Measurements from ENCODE around the gene ANLN. TPM values are rescaled to one million over a fixed set of nuclear protein-coding genes. Genes with fewer than 3 reads are reported as not detected.

Gene ANLN
- polyA plus RNA-seq, 1 donor (not counting 4 experiments of a cell fraction or from before 2014, with no cell fraction given): 65.8 TPM

DNA sequence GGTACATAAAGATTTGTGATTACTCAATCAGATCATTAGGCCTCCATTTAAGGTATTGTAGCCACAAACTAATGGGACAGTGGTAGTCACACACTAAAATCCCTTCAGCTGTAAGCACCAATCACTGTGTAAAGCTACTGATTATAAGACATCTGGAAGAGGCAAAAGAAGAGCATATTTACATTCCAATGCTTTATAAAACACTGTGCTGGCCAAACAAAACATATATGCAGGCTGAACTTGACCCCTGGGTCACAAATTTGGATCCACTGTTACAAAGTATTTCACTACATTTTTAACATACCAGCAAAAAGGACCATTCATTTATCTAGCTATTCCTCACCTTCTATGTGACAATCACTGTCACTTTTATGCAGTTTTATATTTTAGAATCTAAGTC, 41.4 kb upstream of the ANLN start:
- Histone ChIP-seq H3K9me1 (ENCODE audit: control insufficient read depth, extremely low read depth, insufficient read depth, low read length) (no peaks in the 10 kb centered on the region), H3K4me1 (ENCODE audit: control insufficient read depth, extremely low read depth, insufficient read depth, low read length) (no peaks in the 10 kb centered on the region), H3K79me2 (ENCODE audit: control insufficient read depth, insufficient read depth, low read length) (no peaks in the 10 kb centered on the region), H3K4me3 (ENCODE audit: control insufficient read depth in 2 of 3, extremely low read depth in 1 of 3, insufficient read depth in 2 of 3, low read depth in 1 of 3, low read length in 3 of 3) (no peak overlapping the region), H3K4me2 (ENCODE audit: control insufficient read depth, extremely low read depth, insufficient read depth, low read depth, low read length) (no peak overlapping the region), H3K27me3 (ENCODE audit: control insufficient read depth, extremely low read depth, insufficient read depth, low read length) (no peaks in the 10 kb centered on the region), H2AFZ (ENCODE audit: control insufficient read depth, low read length) (no peak overlapping the region), H4K20me1 (ENCODE audit: control insufficient read depth, extremely low read depth, insufficient read depth, low read length) (no peaks in the 10 kb centered on the region), H3K9ac (ENCODE audit: control insufficient read depth, extremely low read depth, insufficient read depth, low read length) (no peak overlapping the region), H3K27ac (ENCODE audit: control insufficient read depth, insufficient read depth, low read length) (no peak overlapping the region), H3K36me3 (ENCODE audit: control insufficient read depth in 2 of 2, extremely low read depth in 1 of 2, insufficient read depth in 2 of 2, low read length in 2 of 2) (no peaks in the 10 kb centered on the region), H3K9me3 (ENCODE audit: control insufficient read depth, low read depth, low read length) (no peaks in the 10 kb centered on the region)
- FAIRE-seq (no peak), DNase-seq (ENCODE audit: low read depth, low spot score) (no peak)
- TF ChIP-seq, protein P1, sequence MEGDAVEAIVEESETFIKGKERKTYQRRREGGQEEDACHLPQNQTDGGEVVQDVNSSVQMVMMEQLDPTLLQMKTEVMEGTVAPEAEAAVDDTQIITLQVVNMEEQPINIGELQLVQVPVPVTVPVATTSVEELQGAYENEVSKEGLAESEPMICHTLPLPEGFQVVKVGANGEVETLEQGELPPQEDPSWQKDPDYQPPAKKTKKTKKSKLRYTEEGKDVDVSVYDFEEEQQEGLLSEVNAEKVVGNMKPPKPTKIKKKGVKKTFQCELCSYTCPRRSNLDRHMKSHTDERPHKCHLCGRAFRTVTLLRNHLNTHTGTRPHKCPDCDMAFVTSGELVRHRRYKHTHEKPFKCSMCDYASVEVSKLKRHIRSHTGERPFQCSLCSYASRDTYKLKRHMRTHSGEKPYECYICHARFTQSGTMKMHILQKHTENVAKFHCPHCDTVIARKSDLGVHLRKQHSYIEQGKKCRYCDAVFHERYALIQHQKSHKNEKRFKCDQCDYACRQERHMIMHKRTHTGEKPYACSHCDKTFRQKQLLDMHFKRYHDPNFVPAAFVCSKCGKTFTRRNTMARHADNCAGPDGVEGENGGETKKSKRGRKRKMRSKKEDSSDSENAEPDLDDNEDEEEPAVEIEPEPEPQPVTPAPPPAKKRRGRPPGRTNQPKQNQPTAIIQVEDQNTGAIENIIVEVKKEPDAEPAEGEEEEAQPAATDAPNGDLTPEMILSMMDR (optimal IDR thresholded peaks at IDR 0.05 in 1 of 3, IDR thresholded peaks at IDR 0.05 in 1 of 3, conservative IDR thresholded peaks at IDR 0.05 in 1 of 3; ENCODE audit: extremely low read depth in 1 of 3, insufficient read depth in 2 of 3, low read length in 3 of 3): no peak
- TF ChIP-seq EZH2 (IDR thresholded peaks at IDR 0.05; ENCODE audit: low read length): no peak
- dilution Hi-C loops (cut with MboI; ENCODE audit: extremely low pct_ligation_motif_present, low sequenced_read_pairs): no loop called here

DNA sequence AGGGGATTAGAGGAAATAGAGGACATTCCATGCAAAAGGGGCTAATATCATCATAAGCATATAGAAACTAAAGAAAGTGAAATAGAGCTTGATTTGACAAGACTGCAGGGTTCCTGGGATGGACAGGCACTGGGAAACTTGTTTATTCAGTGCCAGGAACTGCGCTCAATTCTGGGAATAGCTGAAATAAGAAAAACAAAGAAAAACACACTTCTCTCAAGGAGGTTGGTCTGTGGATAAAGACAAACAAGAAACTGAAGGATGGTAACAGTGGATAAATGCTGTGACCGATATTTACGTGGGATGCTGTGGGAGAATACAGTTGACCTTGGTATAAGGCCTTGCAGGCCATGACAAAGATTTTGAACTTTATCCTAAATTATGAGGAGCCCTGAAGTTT, 40.9 kb upstream of the ANLN start:
- H3K27ac ChIP-seq (ENCODE audit: control insufficient read depth, insufficient read depth, low read length): no peak overlapping the region
- no peaks in the 10 kb centered on the region for H3K79me2 ChIP-seq (ENCODE audit: control insufficient read depth, insufficient read depth, low read length)
- H3K4me1 ChIP-seq (ENCODE audit: control insufficient read depth, extremely low read depth, insufficient read depth, low read length): no peaks in the 10 kb centered on the region
- TF ChIP-seq EZH2 (IDR thresholded peaks at IDR 0.05; ENCODE audit: low read length): no peak
- TF ChIP-seq, protein P1 (optimal IDR thresholded peaks at IDR 0.05 in 1 of 3, IDR thresholded peaks at IDR 0.05 in 1 of 3, conservative IDR thresholded peaks at IDR 0.05 in 1 of 3; ENCODE audit: extremely low read depth in 1 of 3, insufficient read depth in 2 of 3, low read length in 3 of 3): no peak
- H3K9me3 ChIP-seq (ENCODE audit: control insufficient read depth, low read depth, low read length): no peaks in the 10 kb centered on the region
- H2AFZ ChIP-seq (ENCODE audit: control insufficient read depth, low read length): no peak overlapping the region
- no peak overlapping the region for H3K9ac ChIP-seq (ENCODE audit: control insufficient read depth, extremely low read depth, insufficient read depth, low read length)
- H4K20me1 ChIP-seq (ENCODE audit: control insufficient read depth, extremely low read depth, insufficient read depth, low read length): no peaks in the 10 kb centered on the region
- H3K36me3 ChIP-seq (ENCODE audit: control insufficient read depth in 2 of 2, extremely low read depth in 1 of 2, insufficient read depth in 2 of 2, low read length in 2 of 2): no peaks in the 10 kb centered on the region
- H3K4me2 ChIP-seq (ENCODE audit: control insufficient read depth, extremely low read depth, insufficient read depth, low read depth, low read length): no peak overlapping the region
- H3K9me1 ChIP-seq (ENCODE audit: control insufficient read depth, extremely low read depth, insufficient read depth, low read length): peaks cover under 1% of the 10 kb centered on the region
- FAIRE-seq (no peak), DNase-seq (ENCODE audit: low read depth, low spot score) (no peak)
- H3K27me3 ChIP-seq (ENCODE audit: control insufficient read depth, extremely low read depth, insufficient read depth, low read length): no peaks in the 10 kb centered on the region
- no peak overlapping the region for H3K4me3 ChIP-seq (ENCODE audit: control insufficient read depth in 2 of 3, extremely low read depth in 1 of 3, insufficient read depth in 2 of 3, low read depth in 1 of 3, low read length in 3 of 3)
- dilution Hi-C loops (cut with MboI; ENCODE audit: extremely low pct_ligation_motif_present, low sequenced_read_pairs): no loop called here

Data from keratinocyte (primary cell).